Amniotic stem cell (primary cell): ENCODE data around the gene EZH2.

ENCODE experiments used
- DNase-seq: peaks from one replicate; lab custom pipeline; 2025; lab: John Stamatoyannopoulos, UW

Gene EZH2

GRCh38 chr7:148854983-148855382, 29.1 kb downstream of the EZH2 start:
- DNase-seq, result no peak

- DNase-seq, result no peak
These were observed 31.8 kb downstream of the EZH2 start for GRCh38 chr7:148852272-148852671.

- DNase-seq, result no peak
These were observed 33.5 kb downstream of the EZH2 start for GRCh38 chr7:148850564-148850963.

GRCh38 chr7:148849393-148850098, 34.5 kb downstream of the EZH2 start:
- DNase-seq, result no peak

GRCh38 chr7:148847815-148848734, 36.0 kb downstream of the EZH2 start:
- DNase-seq, result no peak

- DNase-seq, result no peak
These were observed 45.2 kb downstream of the EZH2 start for GRCh38 chr7:148838905-148839304.

- no peak for DNase-seq
These were observed 48.2 kb downstream of the EZH2 start for GRCh38 chr7:148835854-148836253.

- DNase-seq, result no peak
These were observed 49.5 kb downstream of the EZH2 start for GRCh38 chr7:148834605-148835004.

GRCh38 chr7:148831782-148832181, 52.3 kb downstream of the EZH2 start:
- no peak for DNase-seq

- no peak for DNase-seq
These were observed 53.0 kb downstream of the EZH2 start for GRCh38 chr7:148830897-148831692.

- no peak for DNase-seq
These were observed 55.1 kb downstream of the EZH2 start for GRCh38 chr7:148828965-148829364.

- DNase-seq, result no peak
These were observed 58.8 kb downstream of the EZH2 start for GRCh38 chr7:148825338-148825737.

GRCh38 chr7:148824864-148825263, 59.2 kb downstream of the EZH2 start:
- no peak for DNase-seq

GRCh38 chr7:148821422-148821821, 62.7 kb downstream of the EZH2 start:
- no peak for DNase-seq

- no peak for DNase-seq
These were observed 64.3 kb downstream of the EZH2 start for GRCh38 chr7:148819697-148820360.

- DNase-seq, result no peak
These were observed 68.5 kb downstream of the EZH2 start for GRCh38 chr7:148815612-148816011.

- no peak for DNase-seq
These were observed 69.0 kb downstream of the EZH2 start for GRCh38 chr7:148814922-148815559.

- DNase-seq, result no peak
These were observed 70.2 kb downstream of the EZH2 start for GRCh38 chr7:148813890-148814289.

- no peak for DNase-seq
These were observed 72.2 kb downstream of the EZH2 start for GRCh38 chr7:148811892-148812291.

- DNase-seq, result no peak
These were observed 74.2 kb downstream of the EZH2 start for GRCh38 chr7:148809856-148810255.

GRCh38 chr7:148807436-148807835, 76.7 kb downstream of the EZH2 start:
- DNase-seq, result no peak
